ENCODE data around the gene MACROH2A2.

DNA sequence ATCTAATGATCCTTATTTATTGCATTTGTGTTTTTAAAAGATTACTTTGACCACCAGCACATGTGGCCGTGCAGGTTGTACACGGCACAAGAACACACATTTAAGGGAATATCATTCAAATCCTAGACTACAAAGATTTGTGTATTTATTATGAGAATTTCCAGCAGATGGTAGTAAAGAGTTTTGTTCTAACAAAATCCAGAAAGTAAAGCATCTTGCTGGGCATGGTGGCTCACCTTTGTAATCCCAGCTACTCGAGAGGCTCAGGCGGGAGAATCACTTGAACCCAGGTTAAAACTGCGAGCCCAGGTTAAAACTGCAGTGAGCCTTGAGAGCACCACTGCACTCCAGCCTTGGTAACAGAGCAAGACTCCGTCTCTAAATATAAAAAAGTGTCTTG lies 31.5 kb downstream of the MACROH2A2 start:
- TF ChIP-seq, protein P1, sequence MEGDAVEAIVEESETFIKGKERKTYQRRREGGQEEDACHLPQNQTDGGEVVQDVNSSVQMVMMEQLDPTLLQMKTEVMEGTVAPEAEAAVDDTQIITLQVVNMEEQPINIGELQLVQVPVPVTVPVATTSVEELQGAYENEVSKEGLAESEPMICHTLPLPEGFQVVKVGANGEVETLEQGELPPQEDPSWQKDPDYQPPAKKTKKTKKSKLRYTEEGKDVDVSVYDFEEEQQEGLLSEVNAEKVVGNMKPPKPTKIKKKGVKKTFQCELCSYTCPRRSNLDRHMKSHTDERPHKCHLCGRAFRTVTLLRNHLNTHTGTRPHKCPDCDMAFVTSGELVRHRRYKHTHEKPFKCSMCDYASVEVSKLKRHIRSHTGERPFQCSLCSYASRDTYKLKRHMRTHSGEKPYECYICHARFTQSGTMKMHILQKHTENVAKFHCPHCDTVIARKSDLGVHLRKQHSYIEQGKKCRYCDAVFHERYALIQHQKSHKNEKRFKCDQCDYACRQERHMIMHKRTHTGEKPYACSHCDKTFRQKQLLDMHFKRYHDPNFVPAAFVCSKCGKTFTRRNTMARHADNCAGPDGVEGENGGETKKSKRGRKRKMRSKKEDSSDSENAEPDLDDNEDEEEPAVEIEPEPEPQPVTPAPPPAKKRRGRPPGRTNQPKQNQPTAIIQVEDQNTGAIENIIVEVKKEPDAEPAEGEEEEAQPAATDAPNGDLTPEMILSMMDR (IDR thresholded peaks at IDR 0.05 in 8 of 11, conservative IDR thresholded peaks at IDR 0.05 in 3 of 11): no peak
- TF ChIP-seq POLR2A (IDR thresholded peaks at IDR 0.05): no peak
- no peak for TF ChIP-seq POLR2AphosphoS5 (IDR thresholded peaks at IDR 0.05)
